ENCODE measurements around the gene RABL3. TPM values are rescaled to one million over a fixed set of nuclear protein-coding genes. Genes with fewer than 3 reads are reported as not detected.
"Not testable (repeated sequence)": the region's sequence is repeated elsewhere in the genome, so short reads cannot be mapped to it uniquely, and the experiment has no call there.

The RABL3 gene
- total RNA-seq, 1 donor from 2014 or later = 18.4 TPM

- no peak for ATAC-seq
These were observed 99.9 kb downstream of the RABL3 start for GRCh38 chr3:120642368-120642948.

- no peak for ATAC-seq
These were observed 100.5 kb downstream of the RABL3 start for GRCh38 chr3:120641696-120642246.

- no peak for ATAC-seq
These were observed 102.1 kb downstream of the RABL3 start for GRCh38 chr3:120640231-120640630.

- not testable (repeated sequence) for ATAC-seq
These were observed 103.5 kb downstream of the RABL3 start for GRCh38 chr3:120638820-120639219.

- peak; percentile 42 for ATAC-seq
These were observed 104.3 kb downstream of the RABL3 start for GRCh38 chr3:120637851-120638559.

GRCh38 chr3:120636795-120637401 is 105.4 kb downstream of the RABL3 start:
- ATAC-seq = no peak

Other genes starting within 250 kb of the RABL3 start
- gene NDUFB4, start 146.2 kb downstream of the RABL3 start, total RNA-seq = 131 TPM
- not detected for gene HGD, start 60.3 kb downstream of the RABL3 start, total RNA-seq
- 8.8 TPM for gene GTF2E1, start 228 bp upstream of the RABL3 start, total RNA-seq
- gene STXBP5L, start 165.7 kb upstream of the RABL3 start, total RNA-seq = not detected

Data from esophagus mucosa (tissue), 1 donor.